Ovary (tissue), 3 donors: ENCODE results near the gene GSG1.

ENCODE experiments used
- CTCF ChIP-seq, 3 donors: fragments of 450-650 bp in 2 of 3; fragments of 200-600 bp in 1 of 3; IDR thresholded peaks; one replicate each; pipeline versions ENCODE4 v1.5.1 to v1.8.0; 2016 to 2022; ENCODE audit warnings: antibody characterized with exemption in 3 of 3, mild to moderate bottlenecking in 1 of 3
- EP300 ChIP-seq: sonication (generic); formaldehyde crosslinking; IDR thresholded peaks from one replicate; pipeline ENCODE4 v1.6.1; 2017; ENCODE audit warnings: antibody characterized with exemption
- POLR2A ChIP-seq: fragments of 450-650 bp; IDR thresholded peaks from one replicate; pipeline ENCODE4 v1.6.1; 2017; ENCODE audit warnings: antibody characterized with exemption, mild to moderate bottlenecking, moderate library complexity
- donor health status: DM: no; HTN: no; CAD: no.

GRCh38 chr12:13142747-13143146 is 39.3 kb upstream of the GSG1 start:
- no peak for TF ChIP-seq EP300
- TF ChIP-seq CTCF (IDR thresholded peaks at IDR 0.05) = no peak
- no peak for TF ChIP-seq POLR2A
